Colonic mucosa (tissue), 4 donors: Measurements from ENCODE around the gene EMC9. TPM values are rescaled to one million over a fixed set of nuclear protein-coding genes. Genes with fewer than 3 reads are reported as not detected.

Experiments
- DNase-seq: peaks from one replicate; pipeline ENCODE4 v3.0.0-alpha.2; 2020
- H3K27ac ChIP-seq: fragments of 200-600 bp; one replicate; pipeline ENCODE4 v1.8.0; 2021
- H3K27me3 ChIP-seq: fragments of 200-600 bp; one replicate; pipeline ENCODE4 v1.8.0; 2021
- H3K36me3 ChIP-seq: fragments of 200-600 bp; one replicate; pipeline ENCODE4 v1.8.0; 2021
- H3K4me1 ChIP-seq: fragments of 200-600 bp; one replicate; pipeline ENCODE4 v1.8.0; 2021; ENCODE audit warnings: mild to moderate bottlenecking
- H3K4me3 ChIP-seq: fragments of 200-600 bp; one replicate; pipeline ENCODE4 v1.8.0; 2021
- H3K9ac ChIP-seq, 2 donors: one replicate each; pipeline ENCODE4 v1.7.0; 2013; ENCODE audit warnings: control low read depth in 2 of 2, low read depth in 2 of 2, low read length in 2 of 2
- H3K9me3 ChIP-seq: fragments of 200-600 bp; one replicate; pipeline ENCODE4 v1.8.0; 2021
- intact Hi-C: fragments of 100-400 bp; cut with DNase I; formaldehyde crosslinking; loops from one replicate; pipeline ENCODE4 v1.14.1; 2022
- total RNA-seq, 2 donors: library from RNA; stranded (reverse); fragmentation: NEBNext Ultra II Directional in 1 of 2; extraction: Animal tissue kit (Norgen Biotek cat#: 25700) in 1 of 2; gene quantifications; one replicate each; pipeline ENCODE4 v1.2.1, GENCODE V29; 2021
- TF ChIP-seq, protein P1 (sequence below): fragments of 200-600 bp; IDR thresholded peaks from one replicate; pipeline ENCODE4 v1.8.0; 2022; ENCODE audit warnings: antibody characterized with exemption, mild to moderate bottlenecking
- donor health status: healthy.
- donor health status: DM: no; HTN: no; CAD: no.
- donor health status: DM: no; HTN: no; CAD: no.

EMC9 gene
- total RNA-seq, 2 donors from 2014 or later: 21.1 to 49.6 TPM

DNA sequence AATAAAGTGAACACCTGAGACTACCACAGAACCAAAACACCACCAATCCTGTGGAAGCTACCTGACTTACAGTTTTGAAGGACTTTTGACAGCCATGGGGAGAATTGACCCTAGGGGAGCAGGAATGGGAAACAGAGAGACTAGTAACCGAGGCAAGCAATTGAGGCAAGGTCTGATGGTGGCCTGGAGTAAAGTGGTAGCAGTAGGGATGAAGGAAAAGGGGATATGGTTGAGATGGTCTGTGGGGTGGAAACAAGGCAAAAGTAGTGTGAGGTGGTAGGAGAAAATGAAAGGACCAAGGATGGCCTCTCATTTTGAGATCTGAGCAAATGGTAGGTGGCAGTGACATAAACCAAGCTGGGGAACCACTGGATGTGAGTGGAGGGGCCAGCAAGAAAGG, 15.4 kb upstream of the EMC9 start:
- Histone ChIP-seq H3K9ac (no peak overlapping the region), H3K4me3 (no peak overlapping the region), H3K27me3 (no peaks in the 10 kb centered on the region), H3K36me3 (peaks cover 12% of the 10 kb centered on the region), H3K27ac (no peak overlapping the region), H3K9me3 (no peaks in the 10 kb centered on the region), H3K4me1 (no peaks in the 10 kb centered on the region)
- no peak for DNase-seq
- intact Hi-C loops: no loop called here
- TF ChIP-seq, protein P1, sequence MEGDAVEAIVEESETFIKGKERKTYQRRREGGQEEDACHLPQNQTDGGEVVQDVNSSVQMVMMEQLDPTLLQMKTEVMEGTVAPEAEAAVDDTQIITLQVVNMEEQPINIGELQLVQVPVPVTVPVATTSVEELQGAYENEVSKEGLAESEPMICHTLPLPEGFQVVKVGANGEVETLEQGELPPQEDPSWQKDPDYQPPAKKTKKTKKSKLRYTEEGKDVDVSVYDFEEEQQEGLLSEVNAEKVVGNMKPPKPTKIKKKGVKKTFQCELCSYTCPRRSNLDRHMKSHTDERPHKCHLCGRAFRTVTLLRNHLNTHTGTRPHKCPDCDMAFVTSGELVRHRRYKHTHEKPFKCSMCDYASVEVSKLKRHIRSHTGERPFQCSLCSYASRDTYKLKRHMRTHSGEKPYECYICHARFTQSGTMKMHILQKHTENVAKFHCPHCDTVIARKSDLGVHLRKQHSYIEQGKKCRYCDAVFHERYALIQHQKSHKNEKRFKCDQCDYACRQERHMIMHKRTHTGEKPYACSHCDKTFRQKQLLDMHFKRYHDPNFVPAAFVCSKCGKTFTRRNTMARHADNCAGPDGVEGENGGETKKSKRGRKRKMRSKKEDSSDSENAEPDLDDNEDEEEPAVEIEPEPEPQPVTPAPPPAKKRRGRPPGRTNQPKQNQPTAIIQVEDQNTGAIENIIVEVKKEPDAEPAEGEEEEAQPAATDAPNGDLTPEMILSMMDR: no peak

DNA sequence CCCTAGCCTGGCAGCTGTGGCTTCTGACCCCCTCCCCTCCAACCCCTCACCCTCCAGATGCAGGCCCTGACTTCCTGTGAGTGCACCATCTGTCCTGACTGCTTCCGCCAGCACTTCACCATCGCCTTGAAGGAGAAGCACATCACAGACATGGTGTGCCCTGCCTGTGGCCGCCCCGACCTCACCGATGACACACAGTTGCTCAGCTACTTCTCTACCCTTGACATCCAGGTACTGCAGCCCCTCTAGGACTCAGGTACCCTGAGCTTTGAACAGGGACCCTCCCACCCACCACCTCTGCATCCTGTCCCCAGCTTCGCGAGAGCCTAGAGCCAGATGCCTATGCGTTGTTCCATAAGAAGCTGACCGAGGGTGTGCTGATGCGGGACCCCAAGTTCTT, 13.7 kb upstream of the EMC9 start:
- DNase-seq: no peak
- Histone ChIP-seq H3K4me3 (no peak overlapping the region), H3K9me3 (no peaks in the 10 kb centered on the region), H3K27ac (no peak overlapping the region), H3K27me3 (no peaks in the 10 kb centered on the region), H3K4me1 (no peaks in the 10 kb centered on the region), H3K36me3 (peaks cover 27% of the 10 kb centered on the region), H3K9ac (no peak overlapping the region)
- intact Hi-C loops: no loop called here
- TF ChIP-seq, protein P1: no peak

DNA sequence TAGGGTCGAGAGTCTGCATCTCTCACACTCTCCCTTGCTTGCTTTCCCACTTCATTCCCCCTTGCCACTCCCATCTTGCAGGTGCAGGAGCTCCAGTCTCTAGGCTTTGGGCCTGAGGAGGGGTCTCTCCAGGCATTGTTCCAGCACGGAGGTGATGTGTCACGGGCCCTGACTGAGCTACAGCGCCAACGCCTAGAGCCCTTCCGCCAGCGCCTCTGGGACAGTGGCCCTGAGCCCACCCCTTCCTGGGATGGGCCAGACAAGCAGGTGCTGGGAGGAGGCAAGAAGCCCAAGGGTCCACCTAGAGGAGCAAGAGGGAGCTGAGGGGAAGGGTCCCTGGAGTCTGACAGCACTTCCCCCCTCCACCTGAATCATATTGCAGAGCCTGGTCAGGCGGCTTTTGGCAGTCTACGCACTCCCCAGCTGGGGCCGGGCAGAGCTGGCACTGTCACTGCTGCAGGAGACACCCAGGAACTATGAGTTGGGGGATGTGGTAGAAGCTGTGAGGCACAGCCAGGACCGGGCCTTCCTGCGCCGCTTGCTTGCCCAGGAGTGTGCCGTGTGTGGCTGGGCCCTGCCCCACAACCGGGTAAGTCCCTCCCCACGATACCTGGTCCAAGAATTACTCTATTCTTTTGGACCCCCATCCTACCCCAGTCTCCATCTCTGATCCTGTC, 10.2 kb upstream of the EMC9 start:
- TF ChIP-seq, protein P1: no peak
- Histone ChIP-seq H3K9me3 (no peaks in the 10 kb centered on the region), H3K27me3 (no peaks in the 10 kb centered on the region), H3K9ac (no peak overlapping the region), H3K4me3 (no peak overlapping the region), H3K36me3 (peaks cover 29% of the 10 kb centered on the region), H3K27ac (no peak overlapping the region), H3K4me1 (peaks cover 12% of the 10 kb centered on the region)
- no peak for DNase-seq
- intact Hi-C loops: no loop called here

DNA sequence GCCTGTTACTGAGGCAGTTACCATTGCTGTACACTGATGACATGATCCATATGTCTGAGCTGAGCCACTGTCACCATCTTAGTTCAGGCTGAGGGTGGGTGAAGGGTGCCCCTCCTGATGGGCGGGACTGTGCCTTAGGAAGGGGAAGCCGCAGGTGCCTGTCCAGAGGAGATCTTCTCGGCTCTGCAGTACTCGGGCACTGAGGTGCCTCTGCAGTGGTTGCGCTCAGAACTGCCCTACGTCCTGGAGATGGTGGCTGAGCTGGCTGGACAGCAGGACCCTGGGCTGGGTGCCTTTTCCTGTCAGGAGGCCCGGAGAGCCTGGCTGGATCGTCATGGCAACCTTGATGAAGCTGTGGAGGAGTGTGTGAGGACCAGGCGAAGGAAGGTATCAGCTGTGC, 9.6 kb upstream of the EMC9 start:
- Histone ChIP-seq H3K9me3 (no peaks in the 10 kb centered on the region), H3K27ac (no peak overlapping the region), H3K4me3 (no peak overlapping the region), H3K9ac (no peak overlapping the region), H3K27me3 (no peaks in the 10 kb centered on the region), H3K36me3 (peaks cover 29% of the 10 kb centered on the region), H3K4me1 (peaks cover 12% of the 10 kb centered on the region)
- intact Hi-C loops: no loop called here
- no peak for DNase-seq
- TF ChIP-seq, protein P1: no peak

DNA sequence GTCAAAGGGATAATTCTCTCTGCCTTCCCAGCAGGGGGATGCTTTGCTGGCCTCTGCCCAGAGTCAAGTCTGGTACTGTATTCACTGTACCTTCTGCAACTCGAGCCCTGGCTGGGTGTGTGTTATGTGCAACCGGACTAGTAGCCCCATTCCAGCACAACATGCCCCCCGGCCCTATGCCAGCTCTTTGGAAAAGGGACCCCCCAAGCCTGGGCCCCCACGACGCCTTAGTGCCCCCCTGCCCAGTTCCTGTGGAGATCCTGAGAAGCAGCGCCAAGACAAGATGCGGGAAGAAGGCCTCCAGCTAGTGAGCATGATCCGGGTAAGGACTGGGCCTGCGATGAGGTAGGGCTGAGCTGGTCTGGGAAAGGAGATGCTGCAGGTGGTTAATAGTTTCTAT, 9.2 kb upstream of the EMC9 start:
- Histone ChIP-seq H3K27ac (no peak overlapping the region), H3K9ac (no peak overlapping the region), H3K4me1 (peaks cover 13% of the 10 kb centered on the region), H3K36me3 (peaks cover 26% of the 10 kb centered on the region), H3K9me3 (no peaks in the 10 kb centered on the region), H3K4me3 (no peak overlapping the region), H3K27me3 (no peaks in the 10 kb centered on the region)
- no peak for DNase-seq
- TF ChIP-seq, protein P1: no peak
- intact Hi-C loops: no loop called here
